Superior temporal gyrus (tissue), 1 donor: ENCODE data around the gene MAGEA9B.
"Not testable (repeated sequence)": the region's sequence is repeated elsewhere in the genome, so short reads cannot be mapped to it uniquely, and the experiment has no call there.

Source experiments
- DNase-seq: peaks from one replicate; pipeline ENCODE4 v3.0.0-alpha.2; 2016; ENCODE audit errors: extremely low spot score

Gene MAGEA9B

DNA sequence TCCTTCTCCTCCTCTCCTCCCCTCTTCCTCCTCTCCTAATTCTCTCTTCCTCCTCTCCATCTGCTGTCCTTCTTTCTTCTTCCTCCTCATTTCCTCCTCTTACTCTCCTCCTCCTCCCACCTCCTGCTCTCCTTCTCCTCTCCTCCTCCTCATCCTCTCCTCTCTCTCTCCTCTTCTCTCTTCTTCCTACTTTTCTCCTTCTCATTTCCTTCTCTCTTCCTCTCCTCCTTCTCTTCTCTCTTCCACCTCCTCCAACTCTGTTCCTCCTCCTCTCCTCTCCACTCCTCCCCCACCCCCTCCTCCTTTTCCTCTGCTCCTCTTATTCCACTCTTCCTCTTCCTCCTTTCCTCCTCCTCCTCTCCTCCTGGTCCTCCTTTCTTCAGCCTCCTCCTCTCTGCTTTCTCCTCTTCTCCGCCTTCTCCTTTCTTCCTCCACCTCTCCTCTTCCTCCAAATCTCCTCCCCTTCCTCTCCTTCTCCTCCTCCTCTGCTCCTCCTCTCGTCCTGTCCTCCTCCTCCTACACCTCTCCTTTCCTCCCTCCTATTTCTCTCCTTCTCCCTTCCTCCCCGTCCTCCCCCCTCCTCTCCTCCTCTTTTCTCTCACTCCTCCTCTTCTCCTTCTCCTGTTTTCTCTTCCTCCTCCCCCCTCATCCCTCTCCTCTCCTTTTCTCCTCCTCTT, 52.2 kb downstream of the MAGEA9B start:
- DNase-seq, result not testable (repeated sequence)

- not testable (repeated sequence) for DNase-seq
Measured at GRCh38 chrX:149533999-149534398, 53.3 kb downstream of the MAGEA9B start.

DNA sequence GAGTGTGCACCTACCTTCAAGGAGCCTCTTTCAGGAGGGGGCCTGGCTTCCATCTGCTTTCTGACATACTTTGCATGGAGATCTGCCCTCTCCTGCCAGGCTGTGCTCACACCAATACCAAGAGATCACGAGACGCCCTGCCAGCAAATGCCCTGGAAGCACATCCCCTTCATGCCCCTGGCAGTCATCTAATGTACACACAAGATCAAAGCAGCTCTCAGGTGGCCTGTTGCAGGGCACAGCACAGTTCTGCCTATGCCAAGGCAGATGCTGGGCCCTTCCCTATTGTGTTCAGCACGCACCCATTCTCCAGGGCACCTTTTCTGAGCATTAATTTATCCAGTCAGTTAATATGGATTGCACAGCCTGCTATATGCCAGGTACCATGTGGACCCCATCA, 54.4 kb downstream of the MAGEA9B start:
- not testable (repeated sequence) for DNase-seq
